ENCODE measurements around the gene ORC3.

Gene ORC3

DNA sequence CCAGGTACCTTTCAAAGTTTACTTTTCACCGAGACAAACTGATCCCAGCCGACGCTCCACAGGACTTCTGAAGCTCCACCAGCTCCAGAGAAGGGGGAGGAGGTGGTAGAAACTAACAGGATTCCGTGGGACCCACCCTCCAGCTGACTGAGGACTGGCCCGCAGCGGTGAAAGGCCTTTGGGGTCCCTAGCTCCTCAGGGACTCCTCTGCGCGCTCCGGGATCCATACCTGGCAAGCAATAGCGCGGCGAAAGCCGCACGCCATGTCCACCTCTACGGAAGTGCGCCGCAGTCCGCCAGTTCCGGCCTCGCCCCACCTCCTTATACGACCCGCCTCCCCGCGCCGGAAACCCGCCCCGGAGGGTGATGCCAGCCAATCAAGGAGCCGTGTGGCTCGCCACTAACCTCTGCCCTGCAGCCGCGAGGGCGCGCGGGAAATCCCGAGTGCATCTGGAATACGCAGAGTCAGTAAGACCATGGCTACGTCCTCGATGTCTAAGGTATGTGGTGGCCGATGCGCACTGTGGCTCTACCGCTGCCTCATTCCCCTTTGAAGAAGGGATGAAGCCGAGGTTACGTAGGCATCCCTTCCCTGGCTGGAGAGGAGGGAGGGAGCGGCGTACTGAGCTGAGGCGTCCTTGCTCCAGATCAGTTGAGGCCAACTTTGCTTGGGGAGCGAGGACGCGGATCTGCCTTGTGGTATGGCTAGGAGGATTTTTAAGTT lies at the start of gene ORC3, which contains the start of gene RARS2 (continued):
- TF ChIP-seq, protein P1, sequence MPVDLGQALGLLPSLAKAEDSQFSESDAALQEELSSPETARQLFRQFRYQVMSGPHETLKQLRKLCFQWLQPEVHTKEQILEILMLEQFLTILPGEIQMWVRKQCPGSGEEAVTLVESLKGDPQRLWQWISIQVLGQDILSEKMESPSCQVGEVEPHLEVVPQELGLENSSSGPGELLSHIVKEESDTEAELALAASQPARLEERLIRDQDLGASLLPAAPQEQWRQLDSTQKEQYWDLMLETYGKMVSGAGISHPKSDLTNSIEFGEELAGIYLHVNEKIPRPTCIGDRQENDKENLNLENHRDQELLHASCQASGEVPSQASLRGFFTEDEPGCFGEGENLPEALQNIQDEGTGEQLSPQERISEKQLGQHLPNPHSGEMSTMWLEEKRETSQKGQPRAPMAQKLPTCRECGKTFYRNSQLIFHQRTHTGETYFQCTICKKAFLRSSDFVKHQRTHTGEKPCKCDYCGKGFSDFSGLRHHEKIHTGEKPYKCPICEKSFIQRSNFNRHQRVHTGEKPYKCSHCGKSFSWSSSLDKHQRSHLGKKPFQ (tag by site-specific recombination; IDR thresholded peaks at IDR 0.05) = no peak
- TF ChIP-seq YY2 (tag by site-specific recombination; IDR thresholded peaks at IDR 0.05) (peak; percentile 57; the same call in 1 of the 2 replicates), ZNF600 (tag by site-specific recombination; IDR thresholded peaks at IDR 0.05) (peak; percentile 98), ZNF707 (tag by site-specific recombination; IDR thresholded peaks at IDR 0.05) (no peak), SP7 (tag by site-specific recombination; IDR thresholded peaks at IDR 0.05) (peak; percentile 70; the same call in 1 of the 2 replicates), ZNF10 (tag by site-specific recombination; IDR thresholded peaks at IDR 0.05) (no peak), ZBTB6 (tag by site-specific recombination; IDR thresholded peaks at IDR 0.05) (no peak), ZFHX2 (tag by site-specific recombination; conservative IDR thresholded peaks at IDR 0.05) (no peak), ZNF558 (tag by site-specific recombination; IDR thresholded peaks at IDR 0.05) (no peak), GLIS1 (tag by site-specific recombination; IDR thresholded peaks at IDR 0.05) (no peak), ZNF174 (tag by site-specific recombination; IDR thresholded peaks at IDR 0.05) (no peak), ZNF785 (tag by site-specific recombination; IDR thresholded peaks at IDR 0.05) (no peak), KLF16 (tag by site-specific recombination; IDR thresholded peaks at IDR 0.05) (peak; percentile 91), RBAK (tag by site-specific recombination; IDR thresholded peaks at IDR 0.05) (no peak), ZNF132 (tag by site-specific recombination; IDR thresholded peaks at IDR 0.05; ENCODE audit: borderline replicate concordance) (no peak), ZNF155 (tag by site-specific recombination; IDR thresholded peaks at IDR 0.05) (no peak), BCL11B (tag by site-specific recombination; IDR thresholded peaks at IDR 0.05; ENCODE audit: low read depth) (0 out of 2 replicates have a peak, but pooled peaks have one; percentile 24), SETDB1 (IDR thresholded peaks at IDR 0.05; ENCODE audit: insufficient read length, low read length) (no peak), ZNF16 (tag by site-specific recombination; IDR thresholded peaks at IDR 0.05; ENCODE audit: low read depth) (no peak), ZSCAN23 (tag by site-specific recombination; IDR thresholded peaks at IDR 0.05) (no peak), ZNF223 (tag by site-specific recombination; IDR thresholded peaks at IDR 0.05) (no peak), ZNF645 (tag by site-specific recombination; IDR thresholded peaks at IDR 0.05) (no peak), ZBTB8A (tag by site-specific recombination; IDR thresholded peaks at IDR 0.05) (no peak), ZNF510 (tag by site-specific recombination; IDR thresholded peaks at IDR 0.05; ENCODE audit: insufficient replicate concordance) (no peak), ZSCAN4 (tag by site-specific recombination; IDR thresholded peaks at IDR 0.05) (no peak), ZNF280D (tag by site-specific recombination; IDR thresholded peaks at IDR 0.05) (no peak), ZFP3 (tag by site-specific recombination; IDR thresholded peaks at IDR 0.05; ENCODE audit: low read depth) (no peak), TCF7L2 (IDR thresholded peaks at IDR 0.05; ENCODE audit: borderline replicate concordance, low read depth, low read length) (no peak), ZNF560 (tag by site-specific recombination; IDR thresholded peaks at IDR 0.05; ENCODE audit: borderline replicate concordance) (no peak), ZNF426 (tag by site-specific recombination; IDR thresholded peaks at IDR 0.05) (no peak)
- TF ChIP-seq, protein P2, sequence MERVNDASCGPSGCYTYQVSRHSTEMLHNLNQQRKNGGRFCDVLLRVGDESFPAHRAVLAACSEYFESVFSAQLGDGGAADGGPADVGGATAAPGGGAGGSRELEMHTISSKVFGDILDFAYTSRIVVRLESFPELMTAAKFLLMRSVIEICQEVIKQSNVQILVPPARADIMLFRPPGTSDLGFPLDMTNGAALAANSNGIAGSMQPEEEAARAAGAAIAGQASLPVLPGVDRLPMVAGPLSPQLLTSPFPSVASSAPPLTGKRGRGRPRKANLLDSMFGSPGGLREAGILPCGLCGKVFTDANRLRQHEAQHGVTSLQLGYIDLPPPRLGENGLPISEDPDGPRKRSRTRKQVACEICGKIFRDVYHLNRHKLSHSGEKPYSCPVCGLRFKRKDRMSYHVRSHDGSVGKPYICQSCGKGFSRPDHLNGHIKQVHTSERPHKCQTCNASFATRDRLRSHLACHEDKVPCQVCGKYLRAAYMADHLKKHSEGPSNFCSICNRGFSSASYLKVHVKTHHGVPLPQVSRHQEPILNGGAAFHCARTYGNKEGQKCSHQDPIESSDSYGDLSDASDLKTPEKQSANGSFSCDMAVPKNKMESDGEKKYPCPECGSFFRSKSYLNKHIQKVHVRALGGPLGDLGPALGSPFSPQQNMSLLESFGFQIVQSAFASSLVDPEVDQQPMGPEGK (tag by site-specific recombination; IDR thresholded peaks at IDR 0.05) = no peak
